ENCODE measurements around the gene IPPK.

DNA sequence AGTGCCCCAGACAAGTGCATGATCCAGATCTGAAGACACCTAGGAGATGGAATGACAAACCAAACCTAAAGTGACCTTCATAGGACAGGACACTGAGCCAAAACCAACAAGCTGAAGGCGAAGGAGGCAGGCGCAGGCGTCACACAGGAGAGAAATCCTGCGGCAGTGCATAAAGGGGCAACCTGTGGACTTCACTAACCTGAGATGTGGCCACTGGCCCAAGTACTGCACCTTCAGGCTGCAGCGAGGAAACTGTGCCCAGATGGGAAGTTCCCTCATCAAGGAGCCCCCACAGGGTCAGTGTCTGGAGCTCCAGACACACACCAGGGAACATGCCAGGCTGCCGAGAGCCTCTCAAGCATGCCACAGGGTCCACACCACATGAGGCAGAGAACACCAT lies 3.7 kb downstream of the IPPK start:
- TF ChIP-seq, protein P1, sequence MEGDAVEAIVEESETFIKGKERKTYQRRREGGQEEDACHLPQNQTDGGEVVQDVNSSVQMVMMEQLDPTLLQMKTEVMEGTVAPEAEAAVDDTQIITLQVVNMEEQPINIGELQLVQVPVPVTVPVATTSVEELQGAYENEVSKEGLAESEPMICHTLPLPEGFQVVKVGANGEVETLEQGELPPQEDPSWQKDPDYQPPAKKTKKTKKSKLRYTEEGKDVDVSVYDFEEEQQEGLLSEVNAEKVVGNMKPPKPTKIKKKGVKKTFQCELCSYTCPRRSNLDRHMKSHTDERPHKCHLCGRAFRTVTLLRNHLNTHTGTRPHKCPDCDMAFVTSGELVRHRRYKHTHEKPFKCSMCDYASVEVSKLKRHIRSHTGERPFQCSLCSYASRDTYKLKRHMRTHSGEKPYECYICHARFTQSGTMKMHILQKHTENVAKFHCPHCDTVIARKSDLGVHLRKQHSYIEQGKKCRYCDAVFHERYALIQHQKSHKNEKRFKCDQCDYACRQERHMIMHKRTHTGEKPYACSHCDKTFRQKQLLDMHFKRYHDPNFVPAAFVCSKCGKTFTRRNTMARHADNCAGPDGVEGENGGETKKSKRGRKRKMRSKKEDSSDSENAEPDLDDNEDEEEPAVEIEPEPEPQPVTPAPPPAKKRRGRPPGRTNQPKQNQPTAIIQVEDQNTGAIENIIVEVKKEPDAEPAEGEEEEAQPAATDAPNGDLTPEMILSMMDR (conservative IDR thresholded peaks at IDR 0.05): no peak
- TF ChIP-seq ZFX (IDR thresholded peaks at IDR 0.05): no peak
